Measurements from ENCODE around the gene STK32B. TPM values are rescaled to one million over a fixed set of nuclear protein-coding genes. Genes with fewer than 3 reads are reported as not detected.
A peak's percentile ranks its signal among the peaks of the same experiment; 100 is the strongest.

The STK32B gene
- total and polyA plus RNA-seq, 9 of the 15 experiments (the other 6 are each of a cell fraction or from before 2014, with no cell fraction given): 0.03 to 0.20 (median 0.07) TPM; not detected in 2

DNA sequence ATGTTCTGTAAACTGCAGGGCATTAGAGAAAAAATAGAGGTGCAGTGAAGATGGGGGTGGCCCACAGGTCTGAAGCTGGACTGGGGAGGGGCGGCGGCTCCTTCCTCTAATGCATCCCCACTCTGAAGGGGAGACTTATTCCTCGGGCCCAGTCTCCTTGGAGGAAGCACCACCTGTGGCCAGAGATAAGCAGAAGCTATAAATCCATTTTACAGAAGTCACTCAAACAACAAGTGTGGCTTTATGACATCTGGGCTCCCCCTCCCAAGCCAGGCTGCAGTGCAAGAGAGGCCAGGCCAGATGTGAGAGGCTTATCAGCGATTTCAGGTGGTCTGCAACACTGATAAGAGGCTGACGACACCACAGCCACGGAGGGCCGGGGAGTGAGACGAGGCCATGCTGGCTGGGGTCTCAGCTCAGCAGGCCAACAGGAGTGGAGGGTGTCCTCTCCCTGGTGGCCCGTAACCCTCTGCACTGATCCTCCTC lies 47.9 kb upstream of the STK32B start (continued):
- no peak for TF ChIP-seq DLX4 (CRISPR knock-in tag; IDR thresholded peaks at IDR 0.05)
- no peak for TF ChIP-seq IRF2 (CRISPR knock-in tag; IDR thresholded peaks at IDR 0.05)
- TF ChIP-seq, protein P1, sequence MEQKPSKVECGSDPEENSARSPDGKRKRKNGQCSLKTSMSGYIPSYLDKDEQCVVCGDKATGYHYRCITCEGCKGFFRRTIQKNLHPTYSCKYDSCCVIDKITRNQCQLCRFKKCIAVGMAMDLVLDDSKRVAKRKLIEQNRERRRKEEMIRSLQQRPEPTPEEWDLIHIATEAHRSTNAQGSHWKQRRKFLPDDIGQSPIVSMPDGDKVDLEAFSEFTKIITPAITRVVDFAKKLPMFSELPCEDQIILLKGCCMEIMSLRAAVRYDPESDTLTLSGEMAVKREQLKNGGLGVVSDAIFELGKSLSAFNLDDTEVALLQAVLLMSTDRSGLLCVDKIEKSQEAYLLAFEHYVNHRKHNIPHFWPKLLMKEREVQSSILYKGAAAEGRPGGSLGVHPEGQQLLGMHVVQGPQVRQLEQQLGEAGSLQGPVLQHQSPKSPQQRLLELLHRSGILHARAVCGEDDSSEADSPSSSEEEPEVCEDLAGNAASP (IDR thresholded peaks at IDR 0.05): no peak
- no peak for TF ChIP-seq GTF2E2 (tag; IDR thresholded peaks at IDR 0.05)
- peak; percentile 94 for TF ChIP-seq CXXC5 (CRISPR knock-in tag; IDR thresholded peaks at IDR 0.05)
- TF ChIP-seq, protein P2, sequence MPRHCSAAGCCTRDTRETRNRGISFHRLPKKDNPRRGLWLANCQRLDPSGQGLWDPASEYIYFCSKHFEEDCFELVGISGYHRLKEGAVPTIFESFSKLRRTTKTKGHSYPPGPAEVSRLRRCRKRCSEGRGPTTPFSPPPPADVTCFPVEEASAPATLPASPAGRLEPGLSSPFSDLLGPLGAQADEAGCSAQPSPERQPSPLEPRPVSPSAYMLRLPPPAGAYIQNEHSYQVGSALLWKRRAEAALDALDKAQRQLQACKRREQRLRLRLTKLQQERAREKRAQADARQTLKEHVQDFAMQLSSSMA (CRISPR knock-in tag; IDR thresholded peaks at IDR 0.05): no peak
- TF ChIP-seq MBD1 (CRISPR knock-in tag; IDR thresholded peaks at IDR 0.05): no peak
- TF ChIP-seq, protein P3, sequence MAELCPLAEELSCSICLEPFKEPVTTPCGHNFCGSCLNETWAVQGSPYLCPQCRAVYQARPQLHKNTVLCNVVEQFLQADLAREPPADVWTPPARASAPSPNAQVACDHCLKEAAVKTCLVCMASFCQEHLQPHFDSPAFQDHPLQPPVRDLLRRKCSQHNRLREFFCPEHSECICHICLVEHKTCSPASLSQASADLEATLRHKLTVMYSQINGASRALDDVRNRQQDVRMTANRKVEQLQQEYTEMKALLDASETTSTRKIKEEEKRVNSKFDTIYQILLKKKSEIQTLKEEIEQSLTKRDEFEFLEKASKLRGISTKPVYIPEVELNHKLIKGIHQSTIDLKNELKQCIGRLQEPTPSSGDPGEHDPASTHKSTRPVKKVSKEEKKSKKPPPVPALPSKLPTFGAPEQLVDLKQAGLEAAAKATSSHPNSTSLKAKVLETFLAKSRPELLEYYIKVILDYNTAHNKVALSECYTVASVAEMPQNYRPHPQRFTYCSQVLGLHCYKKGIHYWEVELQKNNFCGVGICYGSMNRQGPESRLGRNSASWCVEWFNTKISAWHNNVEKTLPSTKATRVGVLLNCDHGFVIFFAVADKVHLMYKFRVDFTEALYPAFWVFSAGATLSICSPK (IDR thresholded peaks at IDR 0.05; ENCODE audit: borderline replicate concordance): no peak
- no peak for TF ChIP-seq BMI1 (IDR thresholded peaks at IDR 0.05; ENCODE audit: low read length)
- peak; percentile 85 to 93 for TF ChIP-seq MAZ (CRISPR knock-in tag; conservative IDR thresholded peaks at IDR 0.05 in 1 of 2, IDR thresholded peaks at IDR 0.05 in 1 of 2)
- no peak for TF ChIP-seq SAFB (IDR thresholded peaks at IDR 0.05; ENCODE audit: borderline replicate concordance, low read depth, low read length)
- TF ChIP-seq TCF7 (IDR thresholded peaks at IDR 0.05; ENCODE audit: borderline replicate concordance): 0 out of 2 replicates have a peak, but pooled peaks have one; percentile 33
- TF ChIP-seq TEAD1 (CRISPR knock-in tag; IDR thresholded peaks at IDR 0.05): peak in 1 of 2 experiments; percentile 88; a peak in 2 of 4 replicates
- TF ChIP-seq ZNF277 (CRISPR knock-in tag; IDR thresholded peaks at IDR 0.05; ENCODE audit: borderline replicate concordance): no peak
- TF ChIP-seq ZNF431 (CRISPR knock-in tag; IDR thresholded peaks at IDR 0.05): no peak
- peak; percentile 99 for TF ChIP-seq SMARCE1 (IDR thresholded peaks at IDR 0.05)
- TF ChIP-seq, protein P4, sequence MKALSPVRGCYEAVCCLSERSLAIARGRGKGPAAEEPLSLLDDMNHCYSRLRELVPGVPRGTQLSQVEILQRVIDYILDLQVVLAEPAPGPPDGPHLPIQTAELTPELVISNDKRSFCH (CRISPR knock-in tag; IDR thresholded peaks at IDR 0.05): 0 out of 2 replicates have a peak, but pooled peaks have one; percentile 42
- TF ChIP-seq, protein P4 (tag; IDR thresholded peaks at IDR 0.05): no peak
- TF ChIP-seq ZBTB9 (CRISPR knock-in tag; IDR thresholded peaks at IDR 0.05): peak; percentile 96
